Hematopoietic multipotent progenitor cell (in vitro differentiated cells): ENCODE measurements around the gene DEFB125. TPM values are rescaled to one million over a fixed set of nuclear protein-coding genes. Genes with fewer than 3 reads are reported as not detected.

Experiments
- DNase-seq, 3 donors: peaks; one replicate each; pipeline ENCODE4 v3.0.0-alpha.2; 2011 to 2015; ENCODE audit warnings: low read depth in 2 of 3, low spot score in 2 of 3
- total RNA-seq: library from RNA; depleted of rRNA; stranded (reverse); fragments of >200 nt; gene quantifications from one replicate; pipeline ENCODE4 v1.2.3, GENCODE V29; 2012

DEFB125 gene
- total RNA-seq, 1 donor, result not detected

DNA sequence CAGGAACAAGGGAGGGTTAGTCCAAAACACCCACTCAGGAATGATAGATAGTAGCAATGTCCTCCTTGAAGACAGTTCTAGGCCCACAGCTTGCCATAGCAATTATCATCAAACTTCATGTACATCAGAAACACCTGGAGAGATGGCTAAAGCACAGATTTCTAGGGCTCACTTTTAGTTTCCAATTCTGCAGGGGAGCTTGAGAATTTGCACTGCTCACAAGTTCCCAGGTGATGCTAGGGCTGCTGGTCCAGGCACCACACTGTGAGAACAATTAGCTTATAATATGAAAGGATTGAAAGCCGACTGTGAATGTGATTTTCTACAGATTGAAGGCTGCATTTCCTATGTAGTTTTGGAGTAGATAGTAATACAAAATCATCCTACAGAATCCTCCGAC lies 58.4 kb downstream of the DEFB125 start:
- no peak for DNase-seq

Other genes with a start within 250 kb of the DEFB125 start
- not detected for gene DEFB126, start 54.9 kb downstream of the DEFB125 start, total RNA-seq
- gene DEFB127, start 69.8 kb downstream of the DEFB125 start, total RNA-seq, result not detected
- not detected for gene DEFB128, start 102.0 kb downstream of the DEFB125 start, total RNA-seq
- not detected for gene DEFB129, start 139.6 kb downstream of the DEFB125 start, total RNA-seq
- not detected for gene DEFB132, start 170.1 kb downstream of the DEFB125 start, total RNA-seq
- 4.8 TPM for gene C20orf96, start 203.1 kb downstream of the DEFB125 start, total RNA-seq
- 27.7 TPM for gene ZCCHC3, start 209.9 kb downstream of the DEFB125 start, total RNA-seq
- gene SOX12, start 237.9 kb downstream of the DEFB125 start, total RNA-seq, result 12.4 TPM